Ovary (tissue), 3 donors: ENCODE results near the gene SIN3A.

Source experiments
- EP300 ChIP-seq: sonication (generic); formaldehyde crosslinking; IDR thresholded peaks from one replicate; pipeline ENCODE4 v1.6.1; 2017; ENCODE audit warnings: antibody characterized with exemption
- POLR2A ChIP-seq: fragments of 450-650 bp; IDR thresholded peaks from one replicate; pipeline ENCODE4 v1.6.1; 2017; ENCODE audit warnings: antibody characterized with exemption, mild to moderate bottlenecking, moderate library complexity
- TF ChIP-seq, protein P1 (sequence below), 3 donors: fragments of 450-650 bp in 2 of 3; fragments of 200-600 bp in 1 of 3; IDR thresholded peaks; one replicate each; pipeline versions ENCODE4 v1.5.1 to v1.8.0; 2016 to 2022; ENCODE audit warnings: antibody characterized with exemption in 3 of 3, mild to moderate bottlenecking in 1 of 3
- donor health status: DM: no; HTN: no; CAD: no.

DNA sequence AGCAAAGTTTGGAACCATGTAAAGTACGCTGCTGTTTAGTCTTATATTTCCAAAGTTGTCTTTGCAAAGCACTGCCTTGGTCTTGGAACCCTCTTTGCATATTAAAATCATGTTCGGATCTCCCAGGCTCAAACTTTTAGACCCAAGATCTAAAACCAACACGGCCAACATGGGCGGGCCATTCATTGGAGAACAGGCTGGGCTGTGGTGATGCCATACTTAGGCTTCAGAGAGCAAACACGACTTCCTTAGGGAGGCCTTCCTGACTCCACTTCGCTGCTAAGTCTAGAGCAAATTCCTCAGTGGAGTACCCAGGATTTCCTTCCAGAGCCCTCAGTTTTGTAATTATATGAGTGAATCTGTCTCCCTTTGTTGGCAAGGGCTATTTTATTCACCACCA is 86.6 kb downstream of the SIN3A start:
- TF ChIP-seq, protein P1, sequence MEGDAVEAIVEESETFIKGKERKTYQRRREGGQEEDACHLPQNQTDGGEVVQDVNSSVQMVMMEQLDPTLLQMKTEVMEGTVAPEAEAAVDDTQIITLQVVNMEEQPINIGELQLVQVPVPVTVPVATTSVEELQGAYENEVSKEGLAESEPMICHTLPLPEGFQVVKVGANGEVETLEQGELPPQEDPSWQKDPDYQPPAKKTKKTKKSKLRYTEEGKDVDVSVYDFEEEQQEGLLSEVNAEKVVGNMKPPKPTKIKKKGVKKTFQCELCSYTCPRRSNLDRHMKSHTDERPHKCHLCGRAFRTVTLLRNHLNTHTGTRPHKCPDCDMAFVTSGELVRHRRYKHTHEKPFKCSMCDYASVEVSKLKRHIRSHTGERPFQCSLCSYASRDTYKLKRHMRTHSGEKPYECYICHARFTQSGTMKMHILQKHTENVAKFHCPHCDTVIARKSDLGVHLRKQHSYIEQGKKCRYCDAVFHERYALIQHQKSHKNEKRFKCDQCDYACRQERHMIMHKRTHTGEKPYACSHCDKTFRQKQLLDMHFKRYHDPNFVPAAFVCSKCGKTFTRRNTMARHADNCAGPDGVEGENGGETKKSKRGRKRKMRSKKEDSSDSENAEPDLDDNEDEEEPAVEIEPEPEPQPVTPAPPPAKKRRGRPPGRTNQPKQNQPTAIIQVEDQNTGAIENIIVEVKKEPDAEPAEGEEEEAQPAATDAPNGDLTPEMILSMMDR (IDR thresholded peaks at IDR 0.05), result no peak
- TF ChIP-seq EP300, result no peak
- TF ChIP-seq POLR2A, result no peak
